NCI-H82 (cell line): ENCODE data around the gene SH3BP1.
"Not testable (repeated sequence)": the region's sequence is repeated elsewhere in the genome, so short reads cannot be mapped to it uniquely, and the experiment has no call there.

Experiments
- DNase-seq: peaks from one replicate; lab custom pipeline; 2025; lab: John Stamatoyannopoulos, UW

SH3BP1 gene, protein sequence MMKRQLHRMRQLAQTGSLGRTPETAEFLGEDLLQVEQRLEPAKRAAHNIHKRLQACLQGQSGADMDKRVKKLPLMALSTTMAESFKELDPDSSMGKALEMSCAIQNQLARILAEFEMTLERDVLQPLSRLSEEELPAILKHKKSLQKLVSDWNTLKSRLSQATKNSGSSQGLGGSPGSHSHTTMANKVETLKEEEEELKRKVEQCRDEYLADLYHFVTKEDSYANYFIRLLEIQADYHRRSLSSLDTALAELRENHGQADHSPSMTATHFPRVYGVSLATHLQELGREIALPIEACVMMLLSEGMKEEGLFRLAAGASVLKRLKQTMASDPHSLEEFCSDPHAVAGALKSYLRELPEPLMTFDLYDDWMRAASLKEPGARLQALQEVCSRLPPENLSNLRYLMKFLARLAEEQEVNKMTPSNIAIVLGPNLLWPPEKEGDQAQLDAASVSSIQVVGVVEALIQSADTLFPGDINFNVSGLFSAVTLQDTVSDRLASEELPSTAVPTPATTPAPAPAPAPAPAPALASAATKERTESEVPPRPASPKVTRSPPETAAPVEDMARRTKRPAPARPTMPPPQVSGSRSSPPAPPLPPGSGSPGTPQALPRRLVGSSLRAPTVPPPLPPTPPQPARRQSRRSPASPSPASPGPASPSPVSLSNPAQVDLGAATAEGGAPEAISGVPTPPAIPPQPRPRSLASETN

DNA sequence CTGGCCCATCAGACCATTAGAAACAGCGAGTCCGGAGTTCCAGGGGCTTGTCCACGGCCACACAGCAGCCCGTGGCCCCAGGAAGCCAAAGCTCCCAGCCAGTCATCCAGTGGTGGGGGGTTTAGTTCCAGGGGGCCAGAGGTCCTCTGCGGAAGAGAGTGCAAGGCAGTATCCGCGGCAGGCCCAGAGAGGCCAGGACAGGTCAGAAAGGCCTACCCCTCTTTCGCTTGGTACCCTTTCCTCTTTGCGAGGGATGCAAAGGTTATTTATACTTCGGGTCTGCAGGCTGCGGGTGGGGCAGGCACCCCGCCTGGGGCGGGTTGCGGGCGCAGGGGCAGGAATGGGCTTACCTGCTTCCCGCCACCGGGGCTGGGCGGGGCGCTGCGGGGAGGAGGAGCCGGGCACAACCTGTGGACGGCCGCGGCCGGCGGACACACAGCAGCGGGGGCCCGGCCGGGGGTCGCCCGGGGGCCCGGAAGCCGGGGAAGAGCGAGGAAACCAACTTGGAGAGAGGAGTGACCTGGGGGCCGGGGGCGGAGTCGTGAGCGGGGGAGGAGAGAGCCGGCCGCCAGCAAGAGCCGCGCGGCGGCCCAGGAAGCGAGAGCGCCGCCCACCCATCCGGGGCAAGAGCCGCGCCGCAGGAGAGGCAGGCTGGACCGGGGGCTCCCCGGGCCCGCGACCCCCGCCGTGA, at the start of gene SH3BP1:
SH3BP1 (plus strand) TSS at position 600 of the 691 bp plus-strand sequence. CDS start 119 bp downstream, outside the sequence.
- DNase-seq, result peak; percentile 47

GRCh38 chr22:37591081-37591480, 48.4 kb upstream of the SH3BP1 start:
- not testable (repeated sequence) for DNase-seq

DNA sequence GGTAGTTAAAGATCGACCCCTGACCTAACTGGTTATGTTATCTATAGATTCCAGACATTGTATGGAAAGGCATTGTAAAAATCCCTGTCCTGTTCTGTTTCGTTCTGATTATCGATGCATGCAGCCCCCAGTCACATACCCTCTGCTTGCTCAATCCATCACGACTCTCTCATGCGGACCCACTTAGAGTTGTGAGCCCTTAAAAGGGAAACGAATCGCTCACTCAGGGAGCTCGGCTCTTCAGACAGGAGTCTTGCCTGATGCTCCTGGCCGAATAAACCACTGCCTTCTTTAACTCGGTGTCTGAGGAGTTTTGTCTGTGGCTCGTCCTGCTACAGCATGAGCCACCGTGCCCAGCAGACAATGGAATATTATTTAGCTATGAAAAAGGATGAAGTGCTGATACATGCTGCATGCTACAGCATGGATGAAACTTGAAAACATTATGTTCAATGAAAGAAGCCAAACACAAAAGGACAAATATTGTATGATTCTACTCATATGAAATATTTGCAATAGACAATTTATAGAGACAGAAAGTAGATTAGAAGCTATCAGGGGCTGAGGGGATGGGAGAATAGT, 47.6 kb upstream of the SH3BP1 start:
- DNase-seq, result no peak

DNA sequence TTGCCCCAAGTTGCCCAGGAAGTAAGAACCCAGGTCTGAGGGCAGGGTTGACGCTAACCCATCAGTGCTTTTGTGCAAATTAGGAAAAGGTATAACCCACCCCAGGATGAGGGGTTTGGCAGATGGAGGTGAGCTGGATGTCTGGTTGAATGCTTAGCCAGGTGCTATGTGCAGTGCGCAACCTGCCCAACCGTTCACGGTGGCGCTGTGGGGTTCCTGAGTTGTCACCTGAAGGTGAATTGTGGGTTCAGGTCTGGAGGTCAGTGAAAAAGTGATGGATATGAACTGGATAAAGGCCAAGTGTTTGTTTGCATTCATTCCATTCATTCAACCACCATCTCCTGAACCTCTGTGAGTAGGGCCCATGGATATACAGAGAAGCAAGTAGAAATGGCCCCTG, 45.2 kb upstream of the SH3BP1 start:
- DNase-seq, result no peak

DNA sequence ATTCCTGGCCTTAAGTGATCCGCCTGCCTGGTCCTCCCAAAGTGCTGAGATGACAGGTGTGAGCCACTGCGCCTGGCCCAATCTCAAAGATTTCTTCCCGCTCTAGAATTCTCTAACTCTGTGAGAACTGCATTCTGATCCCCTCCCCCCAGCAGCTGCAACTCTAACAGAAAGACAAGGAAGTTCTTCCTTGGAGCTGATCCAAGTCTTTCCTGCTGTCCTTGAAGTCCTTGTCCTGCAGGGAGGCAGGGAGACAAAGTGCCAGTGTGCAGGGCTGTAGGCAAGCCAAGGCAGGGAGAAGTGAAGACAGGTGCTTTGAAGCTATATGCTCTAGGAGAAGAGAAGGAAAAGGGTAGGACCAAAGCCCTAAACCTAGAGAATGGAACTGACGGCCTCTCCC, 40.3 kb upstream of the SH3BP1 start:
- no peak for DNase-seq

GRCh38 chr22:37601203-37601539, 38.3 kb upstream of the SH3BP1 start:
- DNase-seq, result no peak

GRCh38 chr22:37601540-37602442, 37.7 kb upstream of the SH3BP1 start:
- peak; percentile 82 for DNase-seq

DNA sequence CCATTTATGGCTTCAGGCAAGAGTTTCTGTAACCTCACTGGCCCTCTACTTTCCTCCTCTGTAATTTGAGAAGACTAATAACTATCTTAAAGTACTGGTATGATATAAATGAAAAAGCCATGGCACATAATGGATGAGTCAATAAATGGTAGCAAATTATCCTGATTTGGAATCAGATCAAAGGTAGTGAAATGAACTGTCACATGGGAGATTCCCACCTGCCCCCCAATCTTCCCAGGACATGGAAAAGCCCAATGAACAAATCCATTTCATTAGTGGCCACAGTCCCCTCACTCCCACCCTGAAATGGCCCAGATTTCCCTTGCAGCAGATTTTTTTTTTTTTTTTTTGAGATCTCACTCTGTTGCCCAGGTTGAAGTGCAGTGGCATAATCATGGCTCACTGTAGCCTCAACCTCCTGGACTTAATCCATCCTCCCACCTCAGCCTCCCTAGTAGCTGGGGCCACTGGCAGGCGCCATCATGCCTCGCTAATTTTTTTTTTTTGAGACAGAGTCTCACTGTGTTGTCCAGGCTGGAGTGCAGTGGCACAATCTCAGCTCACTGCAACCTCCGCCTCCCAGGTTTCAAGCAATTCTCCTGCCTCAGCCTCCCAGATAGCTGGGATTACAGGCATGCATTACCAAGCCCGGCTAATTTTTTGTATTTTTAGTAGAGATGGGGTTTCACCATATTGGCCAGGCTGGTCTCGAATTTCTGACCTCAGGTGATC, 36.8 kb upstream of the SH3BP1 start:
- not testable (repeated sequence) for DNase-seq

DNA sequence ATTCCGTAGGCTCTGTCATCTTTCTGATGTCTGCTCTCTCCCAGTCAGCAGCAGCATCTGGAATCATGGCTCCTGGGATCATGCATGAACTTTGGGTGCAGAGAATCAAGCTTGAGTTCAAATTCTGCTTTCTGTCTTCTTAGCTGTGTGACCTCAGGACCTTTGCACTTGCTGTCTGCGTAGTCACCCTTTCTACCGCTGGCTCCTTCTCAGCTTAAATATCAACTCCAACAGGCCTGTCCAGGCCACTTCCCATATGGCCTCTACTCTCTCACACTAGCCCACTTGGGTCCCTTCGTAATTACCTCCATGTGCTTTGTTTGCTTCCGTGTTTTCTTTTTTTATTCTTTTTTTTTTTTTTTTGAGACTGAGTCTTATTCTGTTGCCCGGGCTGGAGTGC, 35.4 kb upstream of the SH3BP1 start:
- DNase-seq, result no peak

DNA sequence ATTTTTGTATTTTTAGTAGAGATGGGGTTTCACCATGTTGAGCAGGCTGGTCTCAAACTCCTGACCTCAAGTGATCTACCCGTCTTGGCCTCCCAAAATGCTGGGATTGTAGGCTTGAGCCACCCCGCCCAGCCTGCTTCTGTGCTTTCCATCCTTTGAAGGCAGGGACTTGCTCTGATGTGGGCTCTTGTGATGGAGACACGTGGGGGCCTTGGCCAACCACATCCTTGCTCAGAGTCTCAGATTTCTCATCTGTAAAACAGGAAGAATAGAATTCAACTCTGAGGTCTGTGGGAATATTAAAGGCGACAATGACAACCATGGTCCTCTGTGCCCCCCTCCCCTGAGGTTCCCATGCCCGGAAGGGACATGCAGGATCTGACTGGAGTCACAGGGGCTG, 34.6 kb upstream of the SH3BP1 start:
- no peak for DNase-seq

DNA sequence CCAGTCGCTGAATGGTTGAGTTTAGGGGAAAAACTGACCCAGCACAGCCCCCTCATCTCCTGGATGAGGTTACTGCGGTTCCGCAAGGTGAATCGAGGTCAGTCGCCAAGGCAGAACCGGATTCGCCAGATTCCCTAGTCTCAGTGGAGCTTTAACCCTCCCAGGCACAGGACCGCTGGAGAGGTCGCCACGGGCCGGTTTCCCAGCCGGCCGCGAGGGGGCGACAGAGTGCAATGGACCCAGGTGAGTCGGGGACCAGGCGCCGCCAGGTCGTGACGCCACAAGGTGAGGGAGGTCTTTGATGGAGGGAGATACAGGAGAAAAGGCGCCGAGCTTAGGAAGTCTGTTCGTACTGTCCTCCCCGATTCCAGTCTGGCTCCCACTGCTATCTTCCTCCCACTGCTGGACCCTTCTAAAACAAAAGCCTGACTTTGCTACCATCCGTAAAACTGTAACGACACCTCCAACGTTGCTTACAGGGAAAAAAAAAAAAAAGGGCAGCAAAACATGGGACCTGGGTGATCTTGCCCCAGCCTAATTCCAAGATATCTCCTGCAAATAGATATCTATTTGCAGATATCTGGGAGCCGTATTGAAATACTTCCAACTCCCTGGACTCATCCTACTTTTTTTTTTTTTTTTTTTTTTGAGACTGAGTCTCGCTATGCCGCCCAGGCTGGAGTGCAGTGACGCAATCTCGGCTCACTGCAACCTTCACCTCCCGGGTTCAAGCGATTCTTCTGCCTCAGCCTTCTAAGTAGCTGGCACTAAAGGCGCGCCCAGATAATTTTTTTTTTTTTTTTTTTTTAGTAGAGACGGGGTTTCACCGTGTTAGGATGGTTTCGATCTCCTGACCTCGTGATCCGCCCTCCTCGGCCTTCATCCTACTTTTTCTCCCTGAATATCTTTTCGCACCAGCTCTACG, 32.2 kb upstream of the SH3BP1 start:
- peak; percentile 79 for DNase-seq

DNA sequence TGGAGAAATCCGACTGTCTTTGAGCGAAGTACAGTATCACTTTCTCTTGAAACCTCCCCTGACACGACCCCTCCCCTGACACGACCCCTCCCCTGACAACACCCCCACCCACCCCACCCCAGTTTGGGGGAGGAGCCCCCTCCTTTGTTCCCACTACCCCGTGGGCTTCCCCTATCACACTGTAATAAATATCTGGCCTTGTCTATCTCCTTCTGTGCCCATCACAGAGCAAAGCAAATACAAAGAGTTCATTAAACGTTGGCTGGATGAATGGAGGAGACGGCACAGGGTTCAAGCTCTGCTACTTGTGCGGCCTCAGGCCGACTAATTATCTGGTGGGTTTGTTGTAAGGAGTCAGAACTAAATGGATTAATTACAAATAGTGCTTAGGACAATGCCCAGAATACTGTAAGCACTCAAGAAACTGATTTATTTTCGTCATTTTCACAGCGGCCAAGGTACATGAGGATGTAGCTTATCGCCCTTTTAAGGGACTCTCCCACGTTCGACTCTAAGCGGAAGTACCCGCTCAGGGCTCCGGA, 31.5 kb upstream of the SH3BP1 start:
- no peak for DNase-seq

- peak; percentile 97 for DNase-seq
Observed at GRCh38 chr22:37608477-37609239, 30.8 kb upstream of the SH3BP1 start, which contains the start of gene GGA1. GGA1 (plus strand) TSS chr22:37608834; CDS start chr22:37608861, 27 bp downstream.

GRCh38 chr22:37609240-37610152, 30.0 kb upstream of the SH3BP1 start:
- peak; percentile 58 for DNase-seq

DNA sequence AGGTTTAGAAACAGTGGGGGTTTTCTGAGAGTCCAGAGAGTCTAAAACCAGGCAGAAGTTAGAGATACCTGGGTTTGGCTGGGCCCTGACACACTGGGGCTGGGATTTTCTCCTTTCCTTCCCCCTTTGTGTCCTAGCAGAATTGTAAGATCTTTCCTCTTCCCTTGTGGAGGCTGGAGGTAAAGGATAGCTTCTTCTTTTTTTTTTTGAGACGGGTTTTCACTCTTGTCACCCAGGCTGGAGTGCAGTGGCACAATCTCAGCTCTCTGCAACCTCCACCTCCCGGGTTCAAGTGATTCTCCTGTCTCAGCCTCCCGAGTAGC, 29.4 kb upstream of the SH3BP1 start:
- not testable (repeated sequence) for DNase-seq

- no peak for DNase-seq
Observed at GRCh38 chr22:37610480-37611129, 28.9 kb upstream of the SH3BP1 start.

DNA sequence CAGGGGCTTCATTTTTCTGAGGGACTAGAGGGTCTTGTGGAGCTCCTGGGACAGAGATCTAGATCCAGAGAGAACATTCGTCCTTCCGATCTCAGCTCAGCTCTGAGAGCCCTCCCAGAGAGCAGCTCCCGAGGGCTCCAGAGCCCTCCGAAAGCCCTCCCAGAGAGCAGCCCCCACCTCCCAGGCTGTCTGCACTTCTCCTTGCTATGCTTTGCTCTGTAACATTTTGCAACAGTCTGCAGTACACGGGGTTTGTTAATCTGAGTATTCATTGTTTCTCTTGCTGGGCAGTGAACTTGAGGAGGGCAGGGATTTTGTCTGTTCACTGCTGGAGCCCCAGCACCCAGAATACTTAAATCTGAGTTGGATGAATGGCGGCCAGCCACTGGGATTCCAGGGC, 28.3 kb upstream of the SH3BP1 start:
- DNase-seq, result no peak
